Measurements from ENCODE around the gene ANAPC13.

DNA sequence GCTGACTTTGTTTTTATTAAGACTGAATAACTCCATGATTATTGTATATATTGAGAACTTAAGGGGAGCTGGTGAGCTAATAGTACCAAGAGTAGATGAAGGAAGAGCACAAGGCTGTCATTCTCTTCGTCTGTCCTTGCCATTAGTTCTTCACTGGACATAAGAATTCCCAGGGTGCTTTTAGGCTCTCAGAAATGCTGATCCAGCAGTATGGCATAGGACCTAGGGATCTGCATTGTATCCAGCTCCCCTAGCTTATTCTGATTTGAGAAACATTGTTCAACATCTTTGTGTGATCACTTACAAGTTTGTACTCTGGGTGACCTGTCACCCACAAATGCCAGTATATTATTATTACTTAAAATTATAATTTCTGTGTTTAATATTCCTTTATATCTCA lies 47.7 kb upstream of the ANAPC13 start:
- TF ChIP-seq, protein P1, sequence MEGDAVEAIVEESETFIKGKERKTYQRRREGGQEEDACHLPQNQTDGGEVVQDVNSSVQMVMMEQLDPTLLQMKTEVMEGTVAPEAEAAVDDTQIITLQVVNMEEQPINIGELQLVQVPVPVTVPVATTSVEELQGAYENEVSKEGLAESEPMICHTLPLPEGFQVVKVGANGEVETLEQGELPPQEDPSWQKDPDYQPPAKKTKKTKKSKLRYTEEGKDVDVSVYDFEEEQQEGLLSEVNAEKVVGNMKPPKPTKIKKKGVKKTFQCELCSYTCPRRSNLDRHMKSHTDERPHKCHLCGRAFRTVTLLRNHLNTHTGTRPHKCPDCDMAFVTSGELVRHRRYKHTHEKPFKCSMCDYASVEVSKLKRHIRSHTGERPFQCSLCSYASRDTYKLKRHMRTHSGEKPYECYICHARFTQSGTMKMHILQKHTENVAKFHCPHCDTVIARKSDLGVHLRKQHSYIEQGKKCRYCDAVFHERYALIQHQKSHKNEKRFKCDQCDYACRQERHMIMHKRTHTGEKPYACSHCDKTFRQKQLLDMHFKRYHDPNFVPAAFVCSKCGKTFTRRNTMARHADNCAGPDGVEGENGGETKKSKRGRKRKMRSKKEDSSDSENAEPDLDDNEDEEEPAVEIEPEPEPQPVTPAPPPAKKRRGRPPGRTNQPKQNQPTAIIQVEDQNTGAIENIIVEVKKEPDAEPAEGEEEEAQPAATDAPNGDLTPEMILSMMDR (IDR thresholded peaks at IDR 0.05): no peak
- TF ChIP-seq POLR2A (IDR thresholded peaks at IDR 0.05): no peak
